GM19324 (cell line): ENCODE data around the gene MCTP2.

Experiments used
- ATAC-seq: cut with Tn5 transposase; IDR thresholded peaks from one replicate; pipeline ENCODE4 v1.9.1; 2021; ENCODE audit warnings: mild to moderate bottlenecking, moderate library complexity; ENCODE audit not compliant: unreplicated experiment, low FRiP score

MCTP2 gene

DNA sequence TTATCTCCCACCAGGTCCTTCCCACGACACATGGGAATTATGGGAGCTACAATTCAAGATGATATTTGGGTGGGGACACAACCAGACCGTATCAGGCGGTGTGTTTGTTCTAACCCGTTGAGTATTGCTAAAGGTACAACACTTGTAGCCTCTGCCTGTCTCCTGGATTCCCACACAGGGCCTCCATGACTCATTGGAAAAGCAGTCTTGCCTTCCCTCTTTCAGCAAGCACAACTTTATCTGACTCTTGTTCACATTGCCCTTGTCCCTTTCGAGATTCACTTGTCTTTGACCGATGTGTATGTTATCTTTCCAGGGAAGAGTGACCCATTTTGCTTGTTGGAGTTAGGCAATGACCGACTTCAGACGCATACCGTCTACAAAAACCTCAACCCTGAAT is 152.3 kb downstream of the MCTP2 start:
- ATAC-seq: no peak

DNA sequence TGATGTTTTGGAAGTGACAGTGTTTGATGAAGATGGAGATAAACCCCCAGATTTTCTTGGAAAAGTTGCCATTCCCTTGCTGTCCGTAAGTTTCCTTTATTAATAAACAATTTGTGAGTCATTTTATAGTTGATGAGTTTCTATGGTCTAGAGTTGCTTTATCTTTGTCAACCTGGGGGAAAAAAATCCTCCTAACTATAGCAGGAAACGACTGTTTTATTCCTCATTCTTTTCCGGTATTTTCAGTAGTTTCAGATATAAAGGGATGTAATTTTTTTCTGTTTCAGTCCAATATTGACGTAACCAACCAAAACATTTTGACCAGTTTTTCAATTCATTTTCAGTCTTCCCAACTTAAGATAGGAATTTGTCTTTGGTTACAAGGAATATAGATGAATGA is 154.1 kb downstream of the MCTP2 start:
- no peak for ATAC-seq

DNA sequence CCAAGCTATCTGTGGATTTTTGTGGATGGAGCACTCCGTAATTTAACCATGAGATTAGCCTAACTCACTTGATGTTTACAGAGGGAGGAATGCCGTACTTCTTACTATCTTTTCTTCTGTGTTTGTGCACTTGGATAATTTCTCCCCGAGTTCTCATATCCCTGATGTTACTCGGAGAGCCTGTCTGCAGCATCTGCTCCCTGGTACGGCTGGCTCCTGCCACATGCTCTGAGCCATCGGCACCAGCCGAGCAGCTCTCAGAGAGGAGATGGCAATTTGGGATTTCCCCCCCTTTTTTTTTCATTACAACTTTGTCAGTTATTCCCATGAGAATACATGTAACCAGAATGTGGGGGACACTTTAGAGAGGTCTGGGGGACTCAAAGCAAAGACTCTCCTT is 155.0 kb downstream of the MCTP2 start:
- no peak for ATAC-seq

DNA sequence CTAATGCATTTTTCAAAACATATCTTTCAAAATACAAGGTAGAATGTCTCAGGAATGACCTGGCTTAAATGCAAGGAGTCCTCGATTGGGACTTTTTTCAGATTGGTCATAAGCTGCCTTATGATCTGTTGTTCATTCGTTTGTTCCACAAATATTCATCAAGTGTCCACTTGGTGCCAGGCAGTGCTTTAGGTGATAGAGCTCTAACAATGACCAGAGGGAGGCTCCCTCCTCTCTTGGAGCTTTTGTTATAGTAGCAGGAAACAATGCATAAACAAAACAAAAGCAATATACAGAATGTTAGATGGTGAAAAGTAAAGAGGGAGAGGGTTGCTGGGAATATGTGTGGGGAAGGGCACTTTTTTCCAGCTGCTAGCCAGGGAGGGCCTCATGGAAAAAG is 156.1 kb downstream of the MCTP2 start:
- no peak for ATAC-seq

DNA sequence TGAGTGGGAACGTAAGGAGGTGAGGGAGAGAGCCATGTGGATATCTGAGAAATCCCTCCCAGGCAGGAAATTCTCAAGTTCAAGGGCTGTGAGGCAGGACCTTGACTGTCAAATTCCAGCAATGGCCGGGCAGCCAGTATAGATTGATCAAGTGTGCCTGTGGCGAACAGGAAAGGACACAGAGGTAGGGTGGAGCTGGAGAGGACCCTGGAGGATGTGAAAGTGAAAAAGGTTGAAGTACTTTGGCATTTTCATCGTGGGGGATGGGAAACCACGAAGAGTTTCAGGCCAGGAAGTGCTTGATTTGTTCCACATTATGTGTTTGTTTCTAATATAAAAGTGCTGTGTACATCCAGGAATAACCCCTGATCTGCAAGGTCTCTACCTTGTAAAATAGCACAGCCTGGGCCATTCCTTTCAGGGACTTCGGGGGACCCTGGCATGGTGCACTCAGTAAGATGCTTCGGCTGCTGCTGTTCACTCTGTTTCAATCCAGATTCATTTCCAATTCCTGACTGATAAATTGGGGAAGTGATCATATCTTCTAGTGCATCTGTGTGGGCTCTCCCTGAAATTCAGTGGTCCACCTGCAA is 156.6 kb downstream of the MCTP2 start:
- ATAC-seq: no peak

DNA sequence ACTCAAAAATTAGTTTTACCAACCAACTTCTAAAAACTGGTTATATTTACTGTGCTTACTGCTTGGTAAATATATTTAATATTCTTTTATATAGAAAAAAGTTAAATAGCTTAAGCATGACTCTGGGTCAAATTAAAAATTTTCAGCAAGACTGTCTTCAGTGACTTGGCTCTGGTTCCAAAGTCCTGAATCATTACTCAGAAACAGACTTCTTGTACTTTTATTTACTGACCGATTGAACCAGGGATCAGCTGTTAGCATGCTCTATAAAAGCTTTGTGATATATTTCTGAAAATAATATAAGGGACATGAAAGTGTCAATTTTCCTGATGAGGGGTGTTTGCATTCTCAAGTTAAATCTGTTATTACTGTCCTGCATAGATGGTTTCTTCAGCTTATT is 164.3 kb downstream of the MCTP2 start:
- ATAC-seq: no peak

DNA sequence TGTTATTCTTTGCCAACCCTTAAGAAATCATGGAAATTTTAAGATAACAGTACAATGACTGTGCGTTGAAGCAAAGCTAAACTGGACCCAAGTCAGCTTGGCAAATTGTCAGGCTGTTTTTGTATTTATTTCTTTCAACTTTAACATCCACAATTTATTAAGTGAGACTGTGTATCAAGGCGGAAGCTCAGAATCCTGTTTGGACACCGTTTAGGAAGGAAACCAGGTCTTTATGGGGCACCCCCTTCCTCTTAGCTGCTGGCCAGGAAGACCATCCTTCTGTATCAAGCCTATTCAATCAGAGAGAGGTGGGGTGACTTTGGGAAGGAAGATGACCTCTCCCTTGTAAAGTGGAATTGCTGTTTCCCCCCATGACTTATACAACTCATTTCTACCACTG is 166.0 kb downstream of the MCTP2 start:
- no peak for ATAC-seq

DNA sequence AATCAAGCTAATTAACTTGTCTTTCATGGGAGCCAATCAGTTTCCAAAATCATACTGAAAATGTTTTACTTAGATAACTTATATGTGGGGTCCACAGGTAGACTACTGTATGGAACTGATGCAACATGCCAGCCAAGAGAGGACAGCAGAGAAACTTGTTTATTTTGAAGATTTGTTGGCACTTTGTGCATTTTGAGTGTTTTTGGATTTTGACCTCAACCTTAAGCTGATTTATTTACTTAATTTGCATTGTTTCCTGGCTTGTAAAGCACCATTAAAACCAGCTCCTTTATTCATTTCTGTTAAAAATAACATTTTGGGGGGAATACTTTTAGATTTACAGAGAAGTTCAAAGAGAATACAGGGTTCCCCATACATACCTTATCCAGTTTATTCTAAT is 166.6 kb downstream of the MCTP2 start:
- ATAC-seq: no peak

DNA sequence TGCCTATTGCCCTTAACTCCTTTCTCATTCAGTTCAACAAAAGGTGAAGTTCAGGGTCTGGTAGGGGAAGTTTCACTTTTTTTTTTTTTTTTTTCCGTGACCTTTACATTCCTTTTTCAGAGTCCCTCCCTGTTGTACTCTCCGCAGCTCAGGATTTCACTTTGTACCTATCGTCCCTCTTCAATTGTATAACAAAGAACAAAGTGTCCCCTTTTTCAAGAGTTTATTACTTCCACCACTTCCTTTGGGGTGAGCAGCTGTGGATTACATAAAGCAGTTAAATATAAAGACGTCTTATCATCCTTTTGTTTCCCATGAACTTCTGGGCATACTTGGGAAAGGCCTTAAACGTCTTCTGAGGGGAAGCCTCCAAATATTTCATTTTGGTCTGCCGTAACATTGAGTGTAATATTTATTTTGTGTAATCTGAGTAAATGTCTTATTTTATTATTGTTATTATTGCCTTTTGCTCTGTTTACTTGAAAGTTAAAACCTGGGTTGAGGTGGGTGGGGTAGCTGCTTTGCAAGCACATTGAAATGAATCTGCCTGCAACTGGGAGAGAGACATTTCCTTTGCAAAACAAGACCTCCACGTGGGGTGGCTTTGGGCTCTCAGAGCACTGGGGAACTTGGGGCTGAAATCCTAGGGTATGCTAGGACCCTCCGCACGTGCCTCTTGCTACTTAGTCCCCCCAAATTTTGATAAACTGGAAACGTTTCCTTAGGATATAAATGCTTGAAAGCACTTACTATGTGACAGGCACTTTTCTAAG is 169.4 kb downstream of the MCTP2 start:
- no peak for ATAC-seq

DNA sequence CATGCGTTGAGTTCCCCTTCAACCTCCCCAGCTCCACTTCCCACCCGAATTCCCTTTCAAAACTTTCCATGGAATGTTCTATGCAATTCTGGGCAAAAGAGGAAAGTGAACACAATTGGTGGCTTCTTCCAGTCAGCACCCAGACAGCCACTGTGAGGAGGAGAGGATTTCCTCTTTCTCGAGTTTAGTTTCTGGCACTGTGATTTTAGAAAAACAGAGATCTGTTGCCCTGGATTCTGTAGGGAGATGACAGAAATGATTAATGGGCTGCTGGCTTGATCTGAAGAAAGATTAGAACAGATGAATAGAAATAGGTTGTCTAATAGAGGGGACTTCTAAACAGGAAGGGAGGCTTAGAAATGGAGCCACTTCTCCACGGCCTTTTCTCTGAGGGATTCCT is 172.0 kb downstream of the MCTP2 start:
- ATAC-seq: no peak

DNA sequence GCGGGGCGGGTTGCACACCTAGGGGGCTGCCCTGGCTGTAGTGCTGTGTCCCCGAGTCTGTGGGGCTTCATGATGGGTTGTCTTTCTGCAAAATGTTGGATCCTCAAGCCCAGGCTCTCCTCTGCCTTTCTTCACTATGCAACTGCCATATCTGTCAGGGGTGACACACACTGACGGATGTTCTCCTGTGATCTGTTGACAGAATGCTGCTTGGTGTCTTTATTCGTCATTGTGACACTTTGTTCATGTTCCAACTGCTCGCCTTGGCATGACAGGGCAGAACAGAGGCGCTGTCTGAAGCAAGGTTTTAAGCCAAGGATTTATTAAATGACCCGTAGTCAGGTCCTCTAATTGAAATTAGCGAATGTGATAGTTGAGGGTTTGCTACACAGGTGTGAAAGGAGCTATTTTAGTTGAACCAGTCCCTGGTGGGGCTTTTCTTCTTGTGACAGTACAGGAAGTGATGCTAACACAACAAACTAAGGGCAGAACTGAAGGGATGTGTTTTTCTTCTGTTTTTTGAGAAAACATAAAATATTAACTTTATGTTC is 173.4 kb downstream of the MCTP2 start:
- ATAC-seq: no peak

DNA sequence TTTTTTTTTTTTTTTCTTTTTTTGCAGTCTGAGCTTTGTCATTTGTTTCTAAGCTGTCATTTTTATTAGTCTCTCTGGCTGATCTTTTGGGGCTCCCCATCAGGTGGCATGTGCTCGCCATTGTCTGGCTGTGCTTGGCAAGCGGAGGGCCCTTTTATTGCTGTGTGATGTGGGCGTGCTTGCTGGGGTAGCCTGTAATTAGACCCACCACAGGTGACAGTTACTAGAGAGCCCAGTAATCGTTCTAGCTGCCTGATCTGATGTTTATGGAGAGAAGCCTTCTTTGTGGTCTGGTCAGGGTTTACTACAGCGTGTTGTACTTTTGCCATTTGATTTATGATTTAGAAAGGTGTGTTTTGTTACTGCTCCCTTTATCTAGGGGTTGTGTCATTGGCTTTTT is 179.9 kb downstream of the MCTP2 start:
- no peak for ATAC-seq

DNA sequence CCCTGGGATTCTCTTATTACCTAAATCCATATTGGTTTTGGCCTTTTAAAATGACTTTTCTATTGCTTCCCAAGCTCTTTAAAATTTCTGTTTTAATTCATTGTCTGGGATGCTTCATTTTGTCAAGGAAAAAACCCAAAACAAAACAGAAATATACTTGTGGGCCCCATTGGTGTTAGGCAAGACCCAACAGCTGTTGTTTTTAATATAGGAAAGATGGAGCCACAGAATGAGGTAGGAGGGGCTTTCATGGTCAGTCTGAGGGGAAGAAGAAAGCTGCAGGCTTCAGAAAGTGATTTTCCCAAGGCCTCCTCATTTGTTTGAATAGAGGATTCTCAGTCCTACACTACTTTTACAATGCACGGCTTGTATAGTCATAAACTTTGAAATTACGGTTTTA is 180.5 kb downstream of the MCTP2 start:
- ATAC-seq: no peak

DNA sequence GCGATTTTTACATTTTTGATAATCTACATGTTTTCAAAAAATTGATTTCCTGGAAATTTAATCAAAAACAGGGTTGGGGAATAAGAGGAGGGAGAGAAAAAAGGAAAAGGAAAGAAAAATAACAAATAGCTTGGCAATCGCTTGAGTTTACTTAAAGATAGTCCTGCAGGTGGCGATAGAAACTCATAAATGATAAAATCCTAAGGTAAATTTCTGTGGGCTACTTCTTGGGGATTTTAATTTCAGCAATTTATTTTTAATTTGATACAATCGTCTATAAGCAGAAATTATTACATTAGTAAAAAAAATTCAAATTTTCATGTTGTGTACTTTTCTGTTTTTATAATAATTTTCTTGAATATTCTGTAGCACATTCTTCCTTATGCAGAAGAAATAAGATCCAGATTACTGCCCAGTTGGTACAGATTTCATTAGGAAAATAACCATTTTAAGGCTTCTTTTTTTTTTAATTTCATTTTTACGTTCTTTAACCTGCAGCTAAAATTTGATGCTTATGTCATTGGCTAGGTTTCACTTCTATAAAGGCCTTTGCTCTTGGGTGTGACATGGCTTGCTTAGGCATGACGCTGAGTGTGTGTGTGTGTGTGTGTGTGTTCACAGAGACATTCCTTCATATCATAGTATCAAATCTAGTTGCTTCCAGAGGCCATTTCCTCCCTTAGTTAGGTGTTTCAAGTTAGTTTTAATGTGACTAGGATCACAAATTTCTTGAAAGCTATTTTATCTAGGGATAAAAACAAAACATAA is 181.8 kb downstream of the MCTP2 start:
- ATAC-seq: no peak

DNA sequence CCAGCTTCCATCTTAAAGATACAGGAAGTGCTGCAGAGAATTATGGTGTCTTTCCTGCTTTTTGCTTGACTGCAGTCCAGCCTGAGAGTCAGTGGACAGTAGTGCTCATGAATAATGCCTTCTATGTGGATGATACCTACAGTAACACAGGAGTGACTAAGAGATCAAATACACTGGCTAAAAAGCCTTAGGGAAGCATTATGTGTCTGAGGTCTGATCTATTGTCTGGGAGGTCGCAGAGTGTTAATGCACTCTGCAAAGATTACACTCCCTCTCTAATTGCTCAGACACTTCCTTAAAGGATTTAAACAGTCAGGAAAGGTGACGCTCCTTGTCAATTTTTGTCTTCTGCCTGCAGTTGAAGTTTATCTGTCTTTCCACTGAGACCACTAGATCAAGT is 183.6 kb downstream of the MCTP2 start:
- no peak for ATAC-seq

DNA sequence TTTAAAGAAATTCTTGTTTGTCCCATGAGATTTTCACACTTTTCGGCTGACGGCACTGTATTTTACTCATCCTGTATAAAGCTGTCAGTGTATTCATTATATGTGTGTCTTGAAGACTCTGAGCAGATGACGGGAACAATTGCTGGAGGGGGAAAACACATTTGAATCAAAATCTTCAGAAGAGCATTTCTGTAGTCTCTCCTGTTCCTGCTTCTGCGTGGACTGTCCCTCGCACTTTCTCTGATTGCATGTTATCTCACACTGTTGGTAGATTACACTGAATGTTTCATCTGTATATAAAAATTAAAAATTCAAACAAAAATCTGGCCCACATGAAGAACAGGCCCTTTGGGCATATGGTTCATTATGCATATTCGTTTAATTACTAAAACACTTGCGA is 184.9 kb downstream of the MCTP2 start:
- no peak for ATAC-seq

DNA sequence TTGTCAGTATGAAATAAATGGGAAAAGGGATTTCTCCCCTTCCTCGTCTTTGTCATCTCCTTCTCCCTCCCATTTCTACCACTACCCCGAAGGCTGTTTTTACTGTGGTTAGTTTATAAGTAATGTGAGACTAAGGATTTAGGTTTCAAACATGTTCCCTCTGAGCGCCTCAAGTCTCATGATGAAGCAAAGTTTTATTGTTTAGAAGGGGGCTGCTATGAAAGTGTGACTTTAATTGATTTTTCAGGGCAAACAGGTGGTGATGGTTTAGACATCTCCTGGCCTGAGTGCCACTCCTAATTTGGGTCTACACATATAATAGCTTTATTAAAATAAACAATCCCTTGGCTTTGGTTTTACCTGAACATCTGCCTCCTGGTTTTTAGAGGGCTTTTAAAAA is 185.5 kb downstream of the MCTP2 start:
- ATAC-seq: no peak

DNA sequence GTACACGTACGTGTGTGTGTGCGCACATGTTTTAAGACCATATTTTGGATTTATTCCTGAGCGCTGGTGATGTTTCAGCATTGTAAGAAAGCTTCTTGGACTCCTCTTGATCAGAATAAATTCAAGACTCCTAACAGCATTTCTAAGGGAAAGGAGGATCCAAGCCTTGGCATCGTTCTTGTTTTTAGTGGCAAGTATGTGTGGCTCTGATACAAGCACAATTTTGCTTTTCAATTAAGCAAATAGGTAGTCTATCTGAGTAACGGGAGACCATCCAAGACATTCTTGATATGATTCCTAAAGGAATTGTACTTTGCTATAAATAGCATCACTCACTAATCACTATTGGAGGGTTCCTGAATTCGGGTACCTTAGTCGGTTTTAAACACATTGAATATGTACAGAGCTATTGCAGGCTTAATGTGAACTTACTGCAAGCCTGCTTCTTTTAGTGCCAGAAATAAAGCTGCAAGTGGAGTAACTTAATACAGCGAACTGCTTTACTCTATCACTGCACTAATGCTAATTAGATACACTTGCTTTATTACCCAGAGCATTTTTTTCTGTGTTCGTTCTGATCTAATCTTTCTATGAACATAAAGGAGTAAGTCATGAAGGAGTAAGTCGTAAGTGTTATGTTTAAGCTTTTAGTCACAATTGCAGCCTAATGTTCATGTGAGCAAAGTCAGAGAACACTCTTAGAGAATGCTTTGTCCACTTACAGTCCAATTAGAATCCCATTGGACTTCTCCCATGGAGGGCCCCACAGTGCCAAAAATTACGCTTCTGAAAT is 186.3 kb downstream of the MCTP2 start:
- ATAC-seq: no peak

DNA sequence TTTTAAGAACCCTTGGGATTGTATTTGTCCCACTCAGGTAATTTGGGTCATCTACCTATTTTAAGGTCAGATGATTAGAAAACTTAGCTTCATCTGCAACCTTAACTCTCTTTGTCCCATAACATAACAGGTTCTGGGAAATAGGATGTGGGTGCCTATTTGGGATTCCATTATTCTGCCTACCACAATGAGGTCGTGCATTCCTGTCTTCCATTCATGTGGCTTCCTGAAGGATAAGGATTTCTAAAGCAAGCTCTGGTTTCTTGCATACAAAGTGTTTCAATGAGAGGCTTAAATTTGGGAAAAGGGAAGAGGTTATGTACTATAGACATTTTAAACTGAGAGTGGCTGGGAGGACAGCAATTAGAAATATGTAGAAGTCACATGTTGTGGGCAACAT is 190.3 kb downstream of the MCTP2 start:
- ATAC-seq: no peak

DNA sequence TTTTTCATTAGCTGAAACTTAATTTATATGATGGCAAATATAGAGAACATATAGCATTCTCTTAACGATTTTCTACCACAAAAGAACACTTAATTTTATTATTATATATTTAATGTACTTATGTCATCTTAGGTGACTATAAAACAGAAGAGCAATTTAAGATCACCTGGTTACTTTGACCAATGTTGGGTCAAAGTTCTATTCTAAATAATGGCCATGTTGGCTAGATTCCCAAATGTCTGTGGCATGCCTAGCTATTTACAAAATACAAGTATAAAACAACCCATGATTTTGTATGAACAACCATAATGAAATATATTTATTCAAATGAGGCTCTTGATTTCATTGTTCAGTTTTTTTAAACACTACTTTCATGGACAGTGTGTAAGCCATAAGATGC is 200.9 kb downstream of the MCTP2 start:
- ATAC-seq: no peak

DNA sequence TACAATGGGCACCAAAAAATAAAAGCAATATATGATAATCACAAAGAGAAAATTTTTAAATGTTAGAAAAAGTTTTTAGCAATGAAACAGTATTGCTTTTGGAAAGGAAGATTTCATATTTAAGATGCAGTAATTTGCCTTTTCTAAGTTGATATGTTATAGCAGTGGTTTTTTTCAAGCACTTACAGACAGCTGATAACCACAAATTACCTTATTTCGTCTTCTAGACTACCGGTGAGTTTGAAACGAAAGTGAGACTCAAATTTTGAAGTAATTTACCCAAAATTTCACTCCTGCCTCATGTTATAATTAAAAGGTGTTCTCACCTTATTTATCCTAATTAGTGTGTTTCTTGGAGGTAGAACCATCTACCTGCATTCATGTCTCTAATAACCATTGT is 207.8 kb downstream of the MCTP2 start:
- no peak for ATAC-seq
